Measurements from ENCODE around the gene SERPINA4.
"Not testable (repeated sequence)": the region's sequence is repeated elsewhere in the genome, so short reads cannot be mapped to it uniquely, and the experiment has no call there.

SERPINA4 gene

DNA sequence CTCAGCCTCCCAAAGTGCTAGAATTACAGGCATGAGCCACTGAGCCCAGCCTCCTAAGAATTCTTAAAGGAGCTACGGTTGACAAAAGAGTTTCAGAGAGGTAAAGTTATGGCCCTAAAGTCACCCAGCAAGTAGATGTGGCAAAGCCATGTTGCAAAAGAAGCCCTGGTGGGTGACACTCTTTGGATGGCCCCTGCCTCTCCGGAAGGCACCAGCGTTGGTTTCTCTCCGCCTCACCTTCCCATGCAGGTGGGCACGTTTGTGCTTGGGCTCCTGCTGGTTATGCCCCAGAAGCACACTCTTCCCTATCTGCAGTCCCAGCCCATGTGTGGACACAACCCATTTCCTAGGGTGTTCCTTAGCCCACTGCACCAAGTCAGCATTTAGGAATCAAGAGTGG lies 41.5 kb downstream of the SERPINA4 start:
- DNase-seq, result no peak
- Histone ChIP-seq H3K4me1 (ENCODE audit: control insufficient read depth, low read depth, low read length) (no peaks in the 10 kb centered on the region), H2BK5ac (ENCODE audit: low read length) (no peak overlapping the region), H3K9ac (ENCODE audit: low read length) (no peak overlapping the region), H3K4ac (ENCODE audit: low read depth, low read length) (no peak overlapping the region), H2BK15ac (replicated peaks; ENCODE audit: low read depth) (no peak overlapping the region), H4K8ac (ENCODE audit: low read depth, low read length) (no peak overlapping the region), H3K23ac (ENCODE audit: low read length) (no peak overlapping the region), H3K79me2 (ENCODE audit: control insufficient read depth, insufficient read depth, low read length) (no peaks in the 10 kb centered on the region), H3K27me3 (ENCODE audit: insufficient read depth, low read length, poor library complexity) (no peaks in the 10 kb centered on the region), H2BK120ac (ENCODE audit: low read depth, low read length) (no peak overlapping the region), H3K27ac (ENCODE audit: low read depth, low read length) (no peak overlapping the region), H3K4me2 (ENCODE audit: low read length) (no peak overlapping the region), H4K5ac (ENCODE audit: low read length) (no peak overlapping the region), H3K18ac (ENCODE audit: low read length) (no peak overlapping the region), H3K56ac (ENCODE audit: low read length) (no peak overlapping the region), H2AK5ac (ENCODE audit: low read length) (no peak overlapping the region), H3K79me1 (ENCODE audit: low read length) (no peaks in the 10 kb centered on the region), H3K36me3 (ENCODE audit: control insufficient read depth, insufficient read depth, low read length) (no peaks in the 10 kb centered on the region), H3K4me3 (ENCODE audit: low read length) (no peak overlapping the region)
- WGBS (ENCODE audit: extremely low coverage, insufficient coverage, low lambda C conversion rate), result no CpG with 5 or more reads among the region's 5 CpGs

DNA sequence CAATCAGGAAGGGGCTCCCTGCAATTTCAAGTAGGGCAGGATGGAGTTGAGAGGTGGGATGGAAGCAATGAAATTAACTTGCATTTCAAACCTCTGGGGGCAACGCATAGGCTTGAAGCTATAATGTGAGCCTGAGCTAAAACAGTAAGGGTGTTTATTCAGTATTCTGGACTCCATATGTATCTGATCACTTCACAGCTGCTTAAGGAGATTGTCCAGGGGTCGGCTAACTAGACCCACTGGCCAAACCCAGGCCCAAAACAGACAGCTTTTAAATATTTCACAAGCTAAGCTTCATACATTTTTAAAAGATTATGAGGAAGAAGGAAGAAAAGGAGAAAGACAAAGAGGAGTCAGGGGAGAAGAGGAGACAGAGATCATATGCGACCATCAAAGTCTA lies 44.1 kb downstream of the SERPINA4 start:
- Histone ChIP-seq H3K4ac (ENCODE audit: low read depth, low read length) (no peak overlapping the region), H3K79me1 (ENCODE audit: low read length) (no peaks in the 10 kb centered on the region), H2BK120ac (ENCODE audit: low read depth, low read length) (no peak overlapping the region), H2BK15ac (replicated peaks; ENCODE audit: low read depth) (no peak overlapping the region), H3K27me3 (ENCODE audit: insufficient read depth, low read length, poor library complexity) (no peaks in the 10 kb centered on the region), H3K56ac (ENCODE audit: low read length) (no peak overlapping the region), H3K4me1 (ENCODE audit: control insufficient read depth, low read depth, low read length) (no peaks in the 10 kb centered on the region), H3K4me2 (ENCODE audit: low read length) (no peak overlapping the region), H3K9ac (ENCODE audit: low read length) (no peak overlapping the region), H2BK5ac (ENCODE audit: low read length) (no peak overlapping the region), H2AK5ac (ENCODE audit: low read length) (no peak overlapping the region), H3K4me3 (ENCODE audit: low read length) (no peak overlapping the region), H4K8ac (ENCODE audit: low read depth, low read length) (no peak overlapping the region), H3K79me2 (ENCODE audit: control insufficient read depth, insufficient read depth, low read length) (no peaks in the 10 kb centered on the region), H3K27ac (ENCODE audit: low read depth, low read length) (no peak overlapping the region), H4K5ac (ENCODE audit: low read length) (no peak overlapping the region), H3K36me3 (ENCODE audit: control insufficient read depth, insufficient read depth, low read length) (no peaks in the 10 kb centered on the region), H3K18ac (ENCODE audit: low read length) (no peak overlapping the region), H3K23ac (ENCODE audit: low read length) (no peak overlapping the region)
- no CpG with 5 or more reads among the region's 3 CpGs for WGBS (ENCODE audit: extremely low coverage, insufficient coverage, low lambda C conversion rate)
- DNase-seq, result no peak

DNA sequence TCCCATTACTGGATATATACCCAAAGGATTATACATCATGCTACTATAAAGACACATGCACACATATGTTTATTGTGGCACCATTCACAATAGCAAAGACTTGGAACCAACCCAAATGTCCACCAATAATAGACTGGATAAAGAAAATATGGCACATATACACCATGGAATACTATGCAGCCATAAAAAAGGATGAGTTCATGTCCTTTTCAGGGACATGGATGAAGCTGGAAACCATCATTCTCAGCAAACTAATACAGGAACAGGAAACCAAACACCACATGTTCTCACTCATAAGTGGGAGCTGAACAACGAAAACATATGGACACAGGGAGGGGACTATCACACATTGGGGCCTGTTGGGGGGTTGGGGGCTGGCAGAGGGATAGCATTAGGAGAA lies 47.7 kb downstream of the SERPINA4 start:
- not testable (repeated sequence) for H2BK5ac ChIP-seq (ENCODE audit: low read length); DNase-seq; H3K4me2 ChIP-seq (ENCODE audit: low read length); H3K18ac ChIP-seq (ENCODE audit: low read length); H3K79me1 ChIP-seq (ENCODE audit: low read length); H4K8ac ChIP-seq (ENCODE audit: low read depth, low read length); H2BK15ac ChIP-seq (replicated peaks; ENCODE audit: low read depth); H3K27me3 ChIP-seq (ENCODE audit: insufficient read depth, low read length, poor library complexity); H3K27ac ChIP-seq (ENCODE audit: low read depth, low read length); H3K36me3 ChIP-seq (ENCODE audit: control insufficient read depth, insufficient read depth, low read length); H3K23ac ChIP-seq (ENCODE audit: low read length); H3K56ac ChIP-seq (ENCODE audit: low read length); H3K79me2 ChIP-seq (ENCODE audit: control insufficient read depth, insufficient read depth, low read length); H4K5ac ChIP-seq (ENCODE audit: low read length); H2AK5ac ChIP-seq (ENCODE audit: low read length); H3K4ac ChIP-seq (ENCODE audit: low read depth, low read length); H3K9ac ChIP-seq (ENCODE audit: low read length); H2BK120ac ChIP-seq (ENCODE audit: low read depth, low read length); H3K4me1 ChIP-seq (ENCODE audit: control insufficient read depth, low read depth, low read length); H3K4me3 ChIP-seq (ENCODE audit: low read length)
- no CpG with 5 or more reads among the region's 1 CpG for WGBS (ENCODE audit: extremely low coverage, insufficient coverage, low lambda C conversion rate)

DNA sequence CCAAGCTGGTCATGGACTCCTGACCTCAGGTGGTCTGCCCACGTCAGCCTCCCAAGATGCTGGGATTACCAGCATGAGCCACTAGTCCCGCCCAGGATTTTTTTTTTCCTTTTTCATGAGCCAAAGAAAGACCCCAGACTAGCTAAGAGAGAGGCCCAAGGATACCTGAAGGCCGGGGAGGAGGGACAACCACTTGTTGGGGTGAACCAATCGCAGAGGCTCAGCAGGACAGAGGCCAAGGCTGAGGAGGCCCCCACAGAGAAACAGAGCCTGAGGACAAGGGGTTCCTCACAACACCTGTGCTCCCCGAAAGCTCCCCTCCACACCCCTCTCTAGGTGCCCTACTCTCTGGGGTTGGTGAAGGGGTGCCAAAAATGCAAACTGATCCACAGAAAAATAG lies 49.9 kb downstream of the SERPINA4 start:
- no peak overlapping the region for H3K23ac ChIP-seq (ENCODE audit: low read length)
- DNase-seq, result no peak
- H3K18ac ChIP-seq (ENCODE audit: low read length), result no peak overlapping the region
- H3K56ac ChIP-seq (ENCODE audit: low read length), result no peak overlapping the region
- H2BK120ac ChIP-seq (ENCODE audit: low read depth, low read length), result no peak overlapping the region
- no peaks in the 10 kb centered on the region for H3K36me3 ChIP-seq (ENCODE audit: control insufficient read depth, insufficient read depth, low read length)
- H3K4me1 ChIP-seq (ENCODE audit: control insufficient read depth, low read depth, low read length), result no peaks in the 10 kb centered on the region
- H3K4me3 ChIP-seq (ENCODE audit: low read length), result no peak overlapping the region
- H2BK5ac ChIP-seq (ENCODE audit: low read length), result no peak overlapping the region
- no peaks in the 10 kb centered on the region for H3K79me1 ChIP-seq (ENCODE audit: low read length)
- no peaks in the 10 kb centered on the region for H3K79me2 ChIP-seq (ENCODE audit: control insufficient read depth, insufficient read depth, low read length)
- no peak overlapping the region for H3K4ac ChIP-seq (ENCODE audit: low read depth, low read length)
- no peak overlapping the region for H4K5ac ChIP-seq (ENCODE audit: low read length)
- no peak overlapping the region for H2BK15ac ChIP-seq (replicated peaks; ENCODE audit: low read depth)
- WGBS (ENCODE audit: extremely low coverage, insufficient coverage, low lambda C conversion rate), result no CpG with 5 or more reads among the region's 5 CpGs
- no peaks in the 10 kb centered on the region for H3K27me3 ChIP-seq (ENCODE audit: insufficient read depth, low read length, poor library complexity)
- H3K4me2 ChIP-seq (ENCODE audit: low read length), result no peak overlapping the region
- no peak overlapping the region for H3K27ac ChIP-seq (ENCODE audit: low read depth, low read length)
- no peak overlapping the region for H4K8ac ChIP-seq (ENCODE audit: low read depth, low read length)
- H2AK5ac ChIP-seq (ENCODE audit: low read length), result no peak overlapping the region
- H3K9ac ChIP-seq (ENCODE audit: low read length), result no peak overlapping the region

DNA sequence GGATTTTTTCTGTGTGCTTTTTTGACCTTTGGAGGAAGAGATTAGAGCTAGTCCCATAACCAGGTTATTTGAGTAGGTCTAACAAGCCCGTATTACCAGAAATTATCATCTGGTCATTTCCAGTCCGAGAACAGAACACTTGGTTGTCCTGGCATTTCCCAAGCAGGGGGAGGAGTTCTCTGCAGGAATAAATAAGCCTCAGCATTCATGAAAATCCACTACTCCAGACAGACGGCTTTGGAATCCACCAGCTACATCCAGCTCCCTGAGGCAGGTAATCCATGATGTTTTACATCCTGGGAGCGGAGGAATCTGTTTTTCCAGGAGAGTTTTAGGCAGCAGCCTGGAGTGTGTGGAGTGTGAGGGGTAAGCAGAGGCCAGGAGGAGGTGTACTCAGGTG lies 50.9 kb downstream of the SERPINA4 start, which contains the start of gene SERPINA3:
SERPINA3 (plus strand) TSS at position 218 of the 400 bp plus-strand sequence. CDS start 2,051 bp downstream, outside the sequence.
- H3K79me1 ChIP-seq (ENCODE audit: low read length), result no peaks in the 10 kb centered on the region
- no peak within 1 kb of the TSS for H2AK5ac ChIP-seq (ENCODE audit: low read length)
- H3K56ac ChIP-seq (ENCODE audit: low read length), result no peak within 1 kb of the TSS
- H3K4ac ChIP-seq (ENCODE audit: low read depth, low read length), result no peak within 1 kb of the TSS
- no peak within 1 kb of the TSS for H4K5ac ChIP-seq (ENCODE audit: low read length)
- H3K4me1 ChIP-seq (ENCODE audit: control insufficient read depth, low read depth, low read length), result no peaks in the 10 kb centered on the region
- no peak within 1 kb of the TSS for H3K27ac ChIP-seq (ENCODE audit: low read depth, low read length)
- no peaks in the 10 kb centered on the region for H3K27me3 ChIP-seq (ENCODE audit: insufficient read depth, low read length, poor library complexity)
- no peak within 1 kb of the TSS for H3K4me3 ChIP-seq (ENCODE audit: low read length)
- H3K23ac ChIP-seq (ENCODE audit: low read length), result no peak within 1 kb of the TSS
- H3K36me3 ChIP-seq (ENCODE audit: control insufficient read depth, insufficient read depth, low read length), result no peaks in the 10 kb centered on the region
- H3K79me2 ChIP-seq (ENCODE audit: control insufficient read depth, insufficient read depth, low read length), result no peaks in the 10 kb centered on the region
- DNase-seq, result no peak
- H3K9ac ChIP-seq (ENCODE audit: low read length), result no peak within 1 kb of the TSS
- no peak within 1 kb of the TSS for H2BK120ac ChIP-seq (ENCODE audit: low read depth, low read length)
- no peak within 1 kb of the TSS for H4K8ac ChIP-seq (ENCODE audit: low read depth, low read length)
- H3K18ac ChIP-seq (ENCODE audit: low read length), result no peak within 1 kb of the TSS
- no peak within 1 kb of the TSS for H2BK5ac ChIP-seq (ENCODE audit: low read length)
- no CpG with 5 or more reads among the region's 4 CpGs for WGBS (ENCODE audit: extremely low coverage, insufficient coverage, low lambda C conversion rate)
- no peak within 1 kb of the TSS for H3K4me2 ChIP-seq (ENCODE audit: low read length)
- H2BK15ac ChIP-seq (replicated peaks; ENCODE audit: low read depth), result no peak within 1 kb of the TSS
